K562 (cell line): ENCODE measurements around the gene CPPED1. TPM values are rescaled to one million over a fixed set of nuclear protein-coding genes. Genes with fewer than 3 reads are reported as not detected.

Source experiments
- ADNP ChIP-seq: fragments of 200-800 bp; sonication (Bioruptor generic); IDR thresholded peaks from 2 replicates; pipeline ENCODE4 v1.6.1; 2016; ENCODE audit warnings: missing genetic modification characterization, missing compliant biosample characterization
- ARID4B ChIP-seq: sonication (generic); formaldehyde crosslinking; IDR thresholded peaks from 2 replicates; pipeline ENCODE4 v1.8.0; 2022; ENCODE audit warnings: mild to moderate bottlenecking, missing genetic modification reagents
- BHLHE40 ChIP-seq: IDR thresholded peaks from 2 replicates; pipeline ENCODE4 v1.6.1; 2011; ENCODE audit warnings: low read length, improper control_type of control experiment
- CHCHD3 ChIP-seq: fragments of 250-450 bp; sonication (Bioruptor Pico); IDR thresholded peaks from 2 replicates; pipeline ENCODE4 v2.1.2; 2022; ENCODE audit warnings: mild to moderate bottlenecking
- DPF2 ChIP-seq: fragments of 450-650 bp; IDR thresholded peaks from 2 replicates; pipeline ENCODE4 v1.6.1; 2016
- EGR1 ChIP-seq: fragments of 450-650 bp; conservative IDR thresholded peaks from 2 replicates; pipeline ENCODE4 v1.6.1; 2017; ENCODE audit warnings: mild to moderate bottlenecking
- HMBOX1 ChIP-seq: sonication (generic); IDR thresholded peaks from 2 replicates; pipeline ENCODE4 v1.6.1; 2016
- ILF3 ChIP-seq: fragments of 450-650 bp; IDR thresholded peaks from 2 replicates; pipeline ENCODE4 v1.6.1; 2018; ENCODE audit warnings: antibody characterized with exemption, mild to moderate bottlenecking, moderate library complexity, borderline replicate concordance
- MYNN ChIP-seq, 2 experiments: sonication (generic); formaldehyde crosslinking in 1 of 2; IDR thresholded peaks; 2 replicates each; pipeline versions ENCODE4 v1.5.0 to v1.6.1; 2016 to 2020; ENCODE audit warnings: antibody characterized with exemption in 1 of 2, missing genetic modification reagents in 1 of 2
- RBM14 ChIP-seq: fragments of 200-400 bp; formaldehyde crosslinking; IDR thresholded peaks from 2 replicates; pipeline ENCODE4 v1.6.1; 2018; ENCODE audit warnings: low read depth, mild to moderate bottlenecking, low read length, moderate library complexity, borderline replicate concordance; ENCODE audit not compliant: insufficient read depth
- RCOR1 ChIP-seq, 2 experiments: IDR thresholded peaks; 2 replicates each; pipeline ENCODE4 v1.6.1; 2012; ENCODE audit warnings: low read depth in 2 of 2, low read length in 2 of 2, borderline replicate concordance in 1 of 2, improper control_type of control experiment in 1 of 2
- XRCC3 ChIP-seq: fragments of 450-650 bp; IDR thresholded peaks from 2 replicates; pipeline ENCODE4 v1.6.1; 2017; ENCODE audit warnings: mild to moderate bottlenecking, moderate library complexity
- ZNF224 ChIP-seq: sonication (generic); formaldehyde crosslinking; IDR thresholded peaks from 2 replicates; pipeline ENCODE4 v1.8.0; 2022; ENCODE audit warnings: mild to moderate bottlenecking, missing genetic modification reagents
- ZNF316 ChIP-seq: fragments of 450-650 bp; IDR thresholded peaks from 2 replicates; pipeline ENCODE4 v1.6.1; 2016
- ZNF507 ChIP-seq: conservative IDR thresholded peaks from 2 replicates; pipeline ENCODE4 v1.6.1; 2017; ENCODE audit warnings: missing genetic modification characterization, missing compliant biosample characterization
- polyA plus RNA-seq, 8 experiments: library from polyadenylated mRNA; depleted of rRNA in 4 of 8; stranded (reverse) in 5 of 8; unstranded in 3 of 8; fragments of >200 nt; fragmentation: Nextera tagmentation in 2 of 8; fragmentation: Illumina TruSeq in 1 of 8; extraction: Ambion mirVana in 2 of 8; extraction: Trizol in 1 of 8; gene quantifications; 2 replicates each; pipeline versions ENCODE4 v1.2.1 to v1.2.3, GENCODE V29; 2011 to 2014; ENCODE audit warnings: inconsistent platforms in 1 of 8, missing spikeins in 1 of 8
- total RNA-seq, 7 experiments: library from RNA; depleted of rRNA in 6 of 7; stranded (reverse); fragments of >200 nt in 6 of 7; fragmentation: Illumina TruSeq in 2 of 7; extraction: Trizol in 2 of 7; gene quantifications; 2 replicates each; pipeline versions ENCODE4 v1.2.1 to v1.2.3, GENCODE V29; 2011 to 2021; ENCODE audit warnings: low replicate concordance in 1 of 7
- TF ChIP-seq, protein P1 (sequence below): fragments of 250-450 bp; sonication (Bioruptor Pico); IDR thresholded peaks from 2 replicates; pipeline ENCODE4 v1.8.0; 2022; ENCODE audit warnings: inconsistent platforms, mild to moderate bottlenecking, moderate library complexity, borderline replicate concordance
- TF ChIP-seq, protein P2 (sequence below): fragments of 250-450 bp; sonication (Bioruptor Pico); IDR thresholded peaks from 2 replicates; pipeline ENCODE4 v1.5.0; 2021; ENCODE audit warnings: mild to moderate bottlenecking, moderate library complexity

Gene CPPED1
- total and polyA plus RNA-seq, 9 of the 15 experiments (the other 6 are each of a cell fraction or from before 2014, with no cell fraction given) = 7.5 to 25.7 (median 16.9) TPM

- TF ChIP-seq CHCHD3 (CRISPR knock-in tag) (no peak), DPF2 (0 out of 2 replicates have a peak, but pooled peaks have one; percentile 39), BHLHE40 (peak; percentile 85), ARID4B (peak; percentile 81), HMBOX1 (peak; percentile 66; the same call in 1 of the 2 replicates), ADNP (tag) (peak; percentile 98), ZNF507 (tag) (no peak), EGR1 (peak; percentile 98), XRCC3 (no peak), RBM14 (no peak), MYNN (IDR thresholded peaks at IDR 0.05) (peak; percentile 11; the same call in 1 of the 2 replicates), MYNN (CRISPR knock-in tag; IDR thresholded peaks at IDR 0.05) (no peak), ZNF224 (no peak), ZNF316 (no peak), ILF3 (no peak), RCOR1 (IDR thresholded peaks at IDR 0.05; ENCODE audit: borderline replicate concordance in 1 of 2, low read depth in 2 of 2, low read length in 2 of 2) (peak; percentile 86 to 94)
- TF ChIP-seq, protein P1, sequence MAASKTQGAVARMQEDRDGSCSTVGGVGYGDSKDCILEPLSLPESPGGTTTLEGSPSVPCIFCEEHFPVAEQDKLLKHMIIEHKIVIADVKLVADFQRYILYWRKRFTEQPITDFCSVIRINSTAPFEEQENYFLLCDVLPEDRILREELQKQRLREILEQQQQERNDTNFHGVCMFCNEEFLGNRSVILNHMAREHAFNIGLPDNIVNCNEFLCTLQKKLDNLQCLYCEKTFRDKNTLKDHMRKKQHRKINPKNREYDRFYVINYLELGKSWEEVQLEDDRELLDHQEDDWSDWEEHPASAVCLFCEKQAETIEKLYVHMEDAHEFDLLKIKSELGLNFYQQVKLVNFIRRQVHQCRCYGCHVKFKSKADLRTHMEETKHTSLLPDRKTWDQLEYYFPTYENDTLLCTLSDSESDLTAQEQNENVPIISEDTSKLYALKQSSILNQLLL (CRISPR knock-in tag) = no peak
- TF ChIP-seq, protein P2, sequence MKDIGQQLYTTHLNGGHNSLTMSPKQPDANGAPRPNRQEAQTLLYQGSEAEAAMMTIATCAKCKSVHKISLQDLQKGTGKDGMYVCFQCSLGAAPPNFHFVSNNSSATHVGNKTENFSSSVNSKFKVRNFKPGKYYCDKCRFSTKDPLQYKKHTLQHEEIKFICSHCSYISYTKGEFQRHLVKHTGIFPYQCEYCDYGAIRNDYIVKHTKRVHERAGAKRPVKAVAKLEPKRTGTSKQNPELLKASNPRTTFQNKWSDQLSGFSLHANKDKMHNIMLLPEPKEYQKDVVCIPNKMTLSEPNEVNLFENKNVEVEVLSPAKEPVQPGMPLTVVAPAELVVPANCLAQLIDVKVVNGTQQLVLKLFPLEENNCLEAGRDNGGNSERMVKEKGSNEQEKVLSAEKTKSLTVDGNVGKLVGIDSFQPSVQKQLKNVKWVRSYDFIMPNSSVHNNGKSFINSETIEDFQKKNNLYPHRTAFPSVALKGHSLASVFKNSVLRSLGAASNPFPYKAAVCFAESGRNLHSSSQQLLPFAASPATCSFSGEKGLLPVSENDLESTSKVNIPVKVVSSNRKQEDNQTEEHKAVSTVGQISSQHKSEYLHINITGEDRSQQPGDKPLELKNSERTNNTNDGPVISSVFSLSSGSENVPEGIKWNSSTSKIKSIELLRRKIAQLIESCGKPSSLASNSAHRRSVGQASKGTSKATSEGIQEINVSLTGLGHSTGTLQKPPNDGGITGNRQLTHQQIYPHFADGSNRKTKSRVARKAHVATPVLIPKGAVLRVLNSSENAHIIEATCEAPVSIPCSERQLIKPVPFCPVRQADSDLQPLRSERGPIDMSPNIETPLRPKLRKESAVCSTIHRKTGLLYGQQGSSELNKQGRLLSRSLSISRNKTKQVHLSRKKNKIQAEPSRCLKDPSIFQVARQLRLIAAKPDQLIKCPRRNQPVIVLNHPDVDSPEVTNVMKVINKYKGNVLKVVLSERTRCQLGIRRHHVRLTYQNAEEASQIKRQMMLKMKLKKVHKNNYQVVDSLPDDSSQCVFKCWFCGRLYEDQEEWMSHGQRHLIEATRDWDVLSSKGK (CRISPR knock-in tag) = no peak
Measured at GRCh38 chr16:12803203-12804093, at the start of gene CPPED1 (continued).
